GM04503 (cell line): ENCODE results near the gene EMID1.
A peak's percentile ranks its signal among the peaks of the same experiment; 100 is the strongest.

Source experiments
- DNase-seq: peaks from one replicate; pipeline ENCODE4 v3.0.0-alpha.2; 2012; ENCODE audit warnings: low read depth

The EMID1 gene

DNA sequence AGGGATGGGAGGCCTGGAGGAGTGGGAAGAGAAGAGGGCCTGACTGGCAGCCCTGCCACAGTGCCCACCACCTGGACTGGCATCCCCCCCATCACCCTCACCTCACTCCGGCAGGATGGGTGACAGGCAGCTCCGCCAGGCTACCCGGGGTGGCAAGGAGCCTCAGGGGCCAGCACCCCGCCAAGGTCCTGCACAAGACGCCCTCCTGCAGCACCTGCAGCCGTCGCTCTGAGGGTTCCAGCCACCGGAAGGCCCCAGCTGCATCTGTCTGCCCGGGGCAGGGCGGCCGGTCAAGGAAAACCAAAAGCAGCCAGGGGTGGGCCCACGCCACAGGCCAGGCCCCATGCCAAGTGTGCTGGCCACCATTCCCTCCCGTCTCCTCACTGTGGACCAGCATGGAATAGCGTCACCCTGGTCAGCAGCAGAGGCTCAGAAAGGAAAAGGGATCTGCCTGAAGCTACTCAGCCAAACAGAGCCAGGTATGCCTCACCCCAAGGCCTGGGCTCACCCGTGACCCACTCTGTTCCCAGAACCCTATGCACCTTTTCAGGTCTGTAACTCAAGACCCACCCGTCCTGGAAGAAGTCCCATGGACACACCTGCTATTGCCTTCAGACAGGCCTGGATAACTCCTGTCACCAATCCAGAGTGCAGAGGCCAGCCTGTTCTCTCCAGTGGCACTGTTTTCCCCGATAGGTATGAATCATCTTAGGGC lies 55.1 kb downstream of the EMID1 start:
- DNase-seq: no peak

DNA sequence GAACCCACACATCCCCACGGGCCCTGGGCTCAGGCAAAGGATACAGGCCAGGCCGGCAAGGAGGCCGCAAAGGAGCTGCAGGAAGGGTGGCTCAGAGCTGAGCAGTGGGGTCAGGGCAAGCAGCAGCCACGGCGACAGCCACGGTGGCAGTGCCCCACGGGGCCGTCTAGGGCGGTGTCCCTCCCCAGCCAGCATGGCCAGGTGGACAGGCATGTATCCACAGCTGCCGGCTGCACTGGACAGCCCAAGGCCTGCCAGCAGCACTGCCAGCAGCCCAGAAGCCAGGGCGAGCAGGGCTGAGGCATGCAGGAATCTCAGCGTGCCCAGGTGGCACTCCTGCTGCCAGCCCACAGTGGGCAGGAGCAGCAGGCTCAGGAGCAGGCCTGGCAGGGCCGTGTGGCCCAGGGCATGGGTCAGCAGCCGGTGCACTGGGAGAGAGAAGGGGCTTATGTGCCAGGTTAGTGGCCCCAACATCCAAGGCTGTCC lies 58.1 kb downstream of the EMID1 start:
- DNase-seq: no peak

DNA sequence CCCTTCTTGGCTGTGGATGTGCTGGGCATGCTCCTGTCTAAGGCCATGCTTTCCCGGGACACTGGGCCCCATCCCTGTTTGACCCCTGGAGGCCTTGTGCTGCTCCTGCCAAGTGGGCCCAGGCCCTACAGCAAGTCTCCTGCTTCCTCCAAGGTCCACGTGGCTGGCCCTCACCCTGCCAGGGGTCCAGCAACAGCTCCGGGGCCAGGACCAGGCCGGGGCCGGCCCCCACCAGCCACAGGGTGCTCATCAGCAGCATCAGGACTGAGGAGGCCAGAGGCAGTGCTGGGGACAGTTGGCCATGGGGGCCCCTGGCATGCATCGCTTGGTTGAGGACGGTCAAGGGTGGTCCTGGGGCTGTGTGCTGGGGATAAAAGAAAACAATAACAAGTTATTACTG lies 59.6 kb downstream of the EMID1 start:
- no peak for DNase-seq

DNA sequence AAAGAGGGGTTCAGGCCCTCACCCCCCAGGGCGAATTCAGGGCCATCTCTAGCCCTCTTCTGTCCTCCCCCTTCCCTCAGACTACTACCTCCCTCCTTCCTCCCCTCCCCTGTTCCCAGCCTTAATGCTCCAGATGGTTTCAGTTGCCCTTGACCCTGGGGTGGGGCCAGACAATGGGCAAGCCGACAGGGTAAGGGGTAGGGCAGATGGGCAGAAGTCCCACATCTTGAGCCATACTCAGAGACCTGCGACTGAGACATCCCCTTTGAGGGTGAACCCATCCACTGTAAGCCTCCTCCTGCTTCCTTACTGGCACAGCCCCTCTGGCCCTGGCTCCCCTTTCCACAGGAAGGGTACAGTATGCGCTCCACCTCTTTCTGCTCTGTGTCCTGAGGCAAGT lies 60.2 kb downstream of the EMID1 start:
- no peak for DNase-seq

DNA sequence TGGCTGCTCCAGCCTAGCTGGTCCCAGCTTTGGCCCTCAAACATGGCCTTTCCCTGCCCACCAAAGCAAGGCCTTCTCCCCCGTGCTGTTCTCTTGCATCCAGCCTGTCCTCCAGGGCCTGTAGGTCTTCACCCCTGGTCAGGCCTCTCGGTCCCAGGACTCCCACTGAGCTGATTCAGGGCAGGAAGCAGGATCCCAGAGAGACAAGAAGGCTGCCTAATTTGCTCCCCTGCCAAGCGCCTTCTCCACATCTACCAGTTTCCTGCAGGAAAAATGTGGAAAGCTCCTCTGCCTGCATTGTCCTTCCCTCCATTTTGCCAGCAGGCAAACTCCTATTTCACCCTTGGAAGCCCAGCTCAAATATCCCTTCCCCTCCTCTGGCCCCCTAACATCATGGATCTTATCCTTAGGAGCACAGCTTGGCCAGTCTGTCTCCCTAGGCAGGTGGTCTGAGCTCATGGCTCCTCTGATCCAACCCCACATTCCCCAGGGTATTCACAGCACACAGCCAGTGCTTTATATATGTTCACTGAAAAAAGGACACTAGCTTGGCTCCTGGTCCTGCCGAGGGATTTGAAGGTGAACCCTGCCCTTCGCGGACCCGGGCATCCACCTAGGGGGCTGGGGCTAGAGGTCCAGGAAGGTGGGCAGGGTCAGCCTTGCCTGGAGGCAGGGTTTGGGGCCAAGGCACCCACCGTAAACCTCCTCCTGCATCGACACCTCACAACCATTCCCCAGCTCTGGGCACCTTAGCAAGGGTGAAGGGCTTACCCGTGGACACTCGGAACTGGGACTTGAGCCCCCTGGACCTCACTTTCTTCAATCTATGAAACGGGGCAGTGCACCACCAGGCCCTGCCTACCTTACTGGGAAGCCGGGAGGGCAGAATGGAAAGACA lies 61.1 kb downstream of the EMID1 start:
- DNase-seq: no peak

DNA sequence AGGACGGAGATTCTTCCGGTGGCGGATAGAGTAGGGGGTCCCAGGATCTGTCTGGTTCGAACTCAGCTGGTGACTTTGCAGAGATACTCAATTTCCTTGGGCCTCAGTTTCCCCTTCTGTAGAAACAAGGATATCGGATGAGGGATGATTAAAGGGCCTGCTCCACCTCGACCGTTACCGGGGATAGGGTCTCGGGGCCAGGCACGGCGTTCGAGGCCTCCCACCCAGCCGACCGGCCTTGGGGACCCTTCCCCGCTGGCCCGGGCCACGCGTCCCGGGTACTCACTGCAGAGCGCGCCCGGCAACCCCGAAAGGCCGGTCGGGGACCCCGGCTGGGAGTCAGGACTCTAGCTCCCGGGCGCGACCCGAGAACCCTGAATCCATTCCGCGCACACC lies 61.8 kb downstream of the EMID1 start:
- DNase-seq: no peak

DNA sequence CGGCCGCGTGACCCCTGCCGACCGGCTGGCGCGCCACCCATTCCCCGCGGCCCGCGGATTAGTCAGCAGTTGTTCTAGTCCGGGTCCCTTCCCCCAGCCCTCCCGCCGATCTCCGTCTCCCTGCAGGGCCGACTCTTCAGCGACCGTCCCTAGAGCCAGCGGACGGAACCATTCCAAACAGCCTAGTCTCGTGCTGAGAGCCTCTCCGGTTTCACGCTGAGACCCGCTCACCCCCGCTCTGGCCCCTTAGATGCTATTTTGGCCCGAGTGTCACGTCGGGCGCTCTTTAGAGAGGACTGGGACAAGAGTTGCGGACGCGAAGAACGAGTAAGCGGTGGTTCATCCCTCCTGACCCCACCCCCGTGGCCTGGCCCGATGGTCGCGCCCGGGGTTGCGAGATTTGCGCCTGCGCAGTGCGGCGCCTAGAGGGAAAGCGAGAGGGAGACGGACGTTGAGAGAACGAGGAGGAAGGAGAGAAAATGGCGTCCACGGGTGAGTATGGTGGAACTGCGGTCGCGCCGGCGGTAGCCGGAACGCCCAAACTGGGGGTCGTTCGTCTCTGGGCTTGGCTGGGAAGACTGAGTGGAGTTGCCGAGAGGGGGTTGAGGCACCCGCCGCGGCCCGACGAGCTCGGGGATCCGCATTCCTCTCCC lies 62.3 kb downstream of the EMID1 start, which contains the start of the genes EWSR1 and RHBDD3:
EWSR1 (plus strand) TSS at position 411 of the 653 bp plus-strand sequence; CDS start at position 480, 69 bp downstream.
RHBDD3 (minus strand) TSS at position 124 of the 653 bp plus-strand sequence. CDS start 2,355 bp downstream, outside the sequence.
- peak; percentile 82 for DNase-seq

DNA sequence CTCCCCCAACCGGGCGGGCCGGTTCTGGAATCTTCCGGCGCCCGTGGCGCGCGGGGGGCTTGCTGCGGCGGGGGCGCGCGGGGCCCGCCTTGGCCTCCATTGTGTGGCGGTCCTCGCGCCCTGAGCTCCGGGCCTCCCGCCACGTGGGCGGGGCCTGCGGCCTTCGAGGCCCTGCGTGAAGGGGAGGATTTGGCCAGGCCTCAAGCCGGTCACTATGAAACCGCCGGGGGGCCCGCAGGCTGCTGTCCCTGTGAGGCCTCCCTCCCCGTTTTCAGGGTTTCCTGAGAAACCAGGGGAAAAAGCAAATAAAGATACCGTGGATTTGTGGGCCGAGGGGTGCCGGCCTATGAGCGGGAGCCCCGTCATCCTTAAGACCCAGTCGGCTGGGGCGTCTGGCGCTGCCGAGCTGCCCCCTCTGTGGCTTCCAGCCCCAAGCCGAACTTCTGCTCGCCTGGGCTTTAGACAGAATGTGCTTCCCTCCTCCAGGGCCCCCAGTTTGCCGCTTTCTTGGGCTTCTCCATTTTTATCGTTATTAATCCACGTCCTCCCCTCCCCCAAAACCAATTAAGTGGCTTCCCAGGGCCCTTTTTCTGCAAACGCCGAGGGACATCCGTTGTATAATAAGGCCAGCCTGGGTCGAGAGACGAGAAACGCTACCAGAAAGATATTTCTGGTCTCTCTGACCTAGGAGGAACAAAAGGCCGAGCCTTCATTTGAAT lies 63.0 kb downstream of the EMID1 start:
- DNase-seq: no peak

DNA sequence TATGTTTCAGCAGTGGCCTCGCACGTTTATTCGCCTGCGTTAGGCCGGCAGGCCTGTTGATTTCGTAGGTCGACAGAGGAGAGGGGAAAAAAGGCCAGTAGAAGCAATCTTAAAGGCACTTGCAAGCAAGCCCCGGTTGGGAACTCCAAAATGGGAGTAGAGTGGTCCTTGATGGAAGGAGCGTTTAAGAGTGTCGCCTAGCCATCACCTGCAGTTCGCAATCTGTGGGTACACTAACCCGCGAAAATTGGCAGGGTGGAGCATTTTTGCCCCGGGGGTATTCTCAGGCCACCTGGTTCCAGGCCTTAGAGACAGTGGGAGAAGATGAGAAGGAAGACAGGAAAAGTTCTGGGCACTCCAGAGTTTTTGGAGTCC lies 63.5 kb downstream of the EMID1 start:
- no peak for DNase-seq

DNA sequence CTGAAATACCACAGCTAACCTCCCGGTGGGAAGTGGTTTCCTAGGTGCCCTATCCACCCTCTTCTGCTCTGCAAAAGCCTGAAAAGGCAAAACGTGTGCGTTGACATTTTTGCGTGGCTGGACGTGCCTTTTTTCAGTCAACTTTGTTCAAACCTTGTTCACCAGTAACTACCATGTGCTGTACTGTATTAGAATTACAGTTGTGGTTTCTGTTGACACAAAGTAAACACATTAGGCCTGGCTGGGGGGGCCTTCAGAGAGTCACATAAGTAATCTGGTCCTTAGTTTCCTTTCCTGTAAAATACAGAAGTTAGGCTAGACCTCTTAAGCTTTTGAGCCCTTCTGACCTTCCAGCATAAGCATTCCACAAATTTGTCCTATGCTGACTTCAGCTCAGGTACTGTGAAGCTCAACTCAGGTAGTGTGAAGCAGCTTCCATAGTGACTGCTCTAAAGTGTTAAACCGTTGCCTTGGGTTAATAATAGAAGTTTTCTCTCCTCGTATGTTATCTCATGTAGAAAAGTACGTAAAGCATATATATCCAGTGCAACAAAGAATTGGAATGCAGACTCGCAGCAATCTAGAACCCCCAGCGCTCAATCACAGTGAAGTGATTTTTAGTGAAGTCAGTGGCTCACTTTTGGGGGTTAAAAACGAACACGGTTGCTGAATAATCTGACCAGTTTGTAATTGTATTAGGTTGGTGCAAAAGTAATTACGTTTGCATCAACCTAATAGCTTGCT lies 64.2 kb downstream of the EMID1 start:
- DNase-seq: no peak

DNA sequence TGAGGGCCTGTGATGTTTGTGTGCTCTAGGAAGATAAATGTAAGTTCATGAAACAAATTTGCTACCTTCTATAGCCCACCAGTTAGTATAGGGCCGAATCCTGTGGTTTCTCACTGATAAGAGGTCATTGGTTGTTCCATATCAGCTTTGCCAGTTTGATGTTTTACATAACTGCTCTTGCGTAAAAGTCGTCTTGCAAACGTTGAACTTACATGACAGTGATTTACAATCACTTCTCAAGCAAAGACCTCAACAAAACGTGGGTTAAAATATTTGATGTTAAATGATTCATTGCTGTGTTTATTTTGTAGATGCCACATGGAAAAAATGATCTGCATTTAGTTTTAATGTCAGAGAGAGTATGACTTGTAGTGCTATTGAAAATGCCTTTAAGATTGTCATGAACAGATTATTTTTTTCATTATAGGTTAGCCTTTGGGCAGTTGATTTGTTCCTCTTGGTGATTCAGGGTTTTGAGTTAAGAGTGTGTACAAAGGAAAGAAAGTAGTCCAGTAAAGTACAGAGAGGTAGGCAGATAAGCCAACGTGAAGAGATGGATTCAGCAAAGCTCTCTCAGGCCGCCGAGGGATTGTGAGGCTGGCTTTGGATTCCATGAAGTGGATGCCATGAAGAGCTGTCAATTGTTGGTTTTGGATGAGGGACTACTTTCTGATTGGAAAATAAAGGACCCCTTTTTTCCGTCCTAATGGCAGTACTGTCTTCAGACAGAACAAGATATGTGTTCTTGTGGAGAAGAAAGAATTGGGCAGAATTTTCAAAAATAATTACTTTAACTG lies 65.0 kb downstream of the EMID1 start:
- no peak for DNase-seq

DNA sequence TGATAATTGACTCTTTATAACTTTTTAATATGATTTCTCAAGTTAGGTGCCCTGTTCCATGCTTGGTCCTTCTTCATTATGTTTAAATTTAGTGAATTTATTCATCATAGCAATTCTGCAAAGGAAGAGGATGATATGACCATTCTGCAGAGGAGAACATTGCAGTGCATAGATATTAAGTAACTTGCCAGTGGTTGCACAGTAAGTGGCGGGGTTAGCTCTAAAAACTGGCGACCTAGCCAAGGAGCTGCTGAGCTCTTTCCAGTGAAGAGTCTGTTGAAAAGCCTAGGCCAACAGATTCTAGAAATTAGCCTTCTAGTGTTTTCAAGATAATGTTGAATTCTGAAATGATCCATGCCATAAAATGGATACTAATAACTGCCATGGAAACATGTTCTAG lies 66.9 kb downstream of the EMID1 start:
- DNase-seq: no peak

DNA sequence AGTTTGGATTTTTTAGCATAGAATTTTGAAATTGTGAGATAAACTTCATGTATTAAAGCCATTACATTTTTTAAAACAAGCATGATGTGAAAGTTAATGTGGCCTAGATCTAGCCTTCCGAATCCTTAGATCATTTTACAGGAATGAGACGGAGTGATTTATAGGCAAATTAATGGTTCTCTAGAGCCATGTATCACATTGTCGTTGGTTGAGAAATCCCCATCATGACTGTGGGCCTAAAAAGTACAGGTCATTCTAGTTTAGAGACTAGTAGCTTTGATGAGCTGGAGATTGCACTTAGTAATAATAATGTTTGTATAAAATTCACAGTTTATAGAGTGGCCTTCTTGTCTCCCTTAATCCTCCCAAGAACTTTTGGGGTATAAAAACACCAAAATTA lies 69.5 kb downstream of the EMID1 start:
- no peak for DNase-seq

DNA sequence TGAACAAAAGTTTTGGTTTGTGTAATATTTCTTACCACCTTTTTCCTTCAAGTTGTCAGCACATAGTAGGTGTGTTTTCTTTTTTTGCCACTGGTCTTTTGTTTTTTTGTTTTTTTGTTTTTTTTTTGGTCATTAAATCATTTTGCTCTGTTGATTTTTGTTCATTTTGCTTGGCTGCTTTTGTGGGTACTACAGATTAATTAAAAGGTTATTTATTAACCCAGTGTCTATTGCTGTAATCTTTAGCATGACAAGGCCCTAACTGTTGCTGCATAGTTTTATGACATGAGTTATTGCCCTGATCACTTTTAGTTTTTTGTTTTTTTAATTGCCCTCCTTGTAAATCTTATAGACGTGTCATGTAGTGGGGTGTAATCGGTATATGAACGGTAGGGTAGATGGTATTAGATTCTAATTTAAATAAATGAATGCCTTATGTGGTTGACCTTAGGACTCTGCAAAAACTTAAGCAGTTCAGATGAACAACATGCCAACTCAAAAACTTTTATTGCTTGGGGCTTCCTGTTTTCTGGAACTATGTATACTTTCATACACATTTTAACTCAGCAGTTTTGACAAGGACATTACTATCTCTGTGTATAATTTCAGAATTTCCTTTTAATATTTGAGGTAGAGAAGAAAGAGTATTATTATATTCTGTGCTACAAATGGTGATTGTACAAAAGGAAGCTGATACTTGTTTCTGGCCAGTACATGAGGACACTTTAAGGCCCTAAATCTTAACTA lies 70.3 kb downstream of the EMID1 start:
- DNase-seq: no peak

DNA sequence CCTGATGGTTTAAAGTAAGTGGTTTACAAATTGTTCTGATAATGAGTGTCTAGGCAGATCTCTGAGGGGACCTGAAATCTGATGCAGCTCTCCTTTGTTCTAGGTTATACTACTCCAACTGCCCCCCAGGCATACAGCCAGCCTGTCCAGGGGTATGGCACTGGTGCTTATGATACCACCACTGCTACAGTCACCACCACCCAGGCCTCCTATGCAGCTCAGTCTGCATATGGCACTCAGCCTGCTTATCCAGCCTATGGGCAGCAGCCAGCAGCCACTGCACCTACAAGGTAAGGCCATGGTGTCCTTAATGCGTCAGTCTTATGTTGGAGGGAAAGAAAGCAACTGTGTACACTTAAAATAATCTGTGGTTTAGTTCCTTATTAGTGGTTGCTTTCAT lies 72.2 kb downstream of the EMID1 start:
- no peak for DNase-seq

DNA sequence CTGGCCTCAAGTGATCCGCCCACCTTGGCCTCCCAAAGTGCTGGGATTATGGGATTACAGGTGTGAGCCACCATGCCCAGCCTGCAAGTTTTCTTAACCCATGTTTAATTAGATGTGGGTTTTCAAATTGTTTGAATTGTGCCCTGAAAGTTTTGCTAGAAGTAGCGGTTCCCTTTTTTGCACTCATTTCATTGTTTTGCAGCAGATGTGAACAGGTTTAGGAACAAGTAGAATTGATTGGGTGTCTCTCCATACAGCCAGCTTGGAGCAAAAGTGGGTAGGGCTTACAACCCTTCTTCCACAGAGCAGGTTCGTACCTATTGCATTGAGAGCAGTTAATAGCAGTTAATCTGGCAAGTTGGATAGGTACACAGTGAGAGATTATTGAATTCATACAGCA lies 78.5 kb downstream of the EMID1 start:
- DNase-seq: no peak

DNA sequence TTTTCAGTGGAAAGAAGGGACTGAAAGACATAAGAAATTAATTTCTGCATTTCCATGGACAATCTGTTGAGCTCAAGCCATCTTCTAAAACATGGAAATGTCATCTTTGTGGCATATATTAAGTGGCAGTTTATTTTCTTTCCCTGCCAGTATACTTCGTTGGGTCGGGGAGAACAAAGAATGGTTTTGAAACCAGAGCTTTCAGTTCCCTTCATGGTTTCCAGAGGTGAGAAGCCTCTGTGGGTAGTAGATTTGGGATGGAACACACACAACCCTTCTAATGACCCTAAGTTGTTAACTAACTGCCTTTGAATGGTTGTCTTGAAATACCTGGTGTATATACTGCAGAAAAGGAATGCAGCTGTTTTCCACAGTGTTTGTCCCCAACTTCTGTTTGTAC lies 83.1 kb downstream of the EMID1 start:
- DNase-seq: no peak

DNA sequence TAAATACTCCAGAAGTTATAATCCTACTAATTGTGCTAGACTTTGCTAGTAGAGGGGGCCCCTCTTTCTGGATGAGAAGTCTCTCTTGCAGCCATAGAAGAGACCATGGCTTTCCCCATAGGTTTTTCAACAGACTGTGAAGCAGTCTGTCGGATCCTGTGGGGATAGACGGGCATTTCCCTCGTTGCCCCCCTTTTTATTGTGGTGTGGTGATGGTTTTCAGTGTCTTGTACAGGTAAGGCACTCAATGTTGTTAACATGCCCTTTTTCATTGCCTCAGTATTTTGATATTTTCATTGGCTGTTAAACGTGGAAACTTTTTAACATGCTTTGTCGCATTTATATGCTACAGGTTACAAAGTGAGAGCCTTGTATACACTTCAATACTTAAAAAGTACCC lies 84.4 kb downstream of the EMID1 start:
- DNase-seq: no peak

DNA sequence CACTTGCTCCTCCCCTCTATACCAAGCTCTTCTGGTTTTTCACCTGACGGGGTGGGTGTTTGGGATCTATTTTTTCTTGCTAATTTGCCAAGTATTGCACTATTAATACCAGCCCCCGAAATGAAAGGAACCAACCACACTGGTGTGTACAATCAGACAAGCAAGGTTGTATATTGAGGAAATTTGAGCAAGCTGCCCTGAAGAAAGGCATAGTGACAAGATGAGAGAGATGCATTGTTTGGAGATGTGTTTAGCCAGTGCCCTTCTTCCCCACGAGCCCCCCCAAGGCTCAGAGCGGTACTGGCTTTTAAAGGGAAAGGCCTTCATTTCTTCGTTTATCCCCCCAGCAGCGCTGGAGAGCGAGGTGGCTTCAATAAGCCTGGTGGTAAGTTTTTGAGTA lies 85.5 kb downstream of the EMID1 start:
- DNase-seq: no peak

DNA sequence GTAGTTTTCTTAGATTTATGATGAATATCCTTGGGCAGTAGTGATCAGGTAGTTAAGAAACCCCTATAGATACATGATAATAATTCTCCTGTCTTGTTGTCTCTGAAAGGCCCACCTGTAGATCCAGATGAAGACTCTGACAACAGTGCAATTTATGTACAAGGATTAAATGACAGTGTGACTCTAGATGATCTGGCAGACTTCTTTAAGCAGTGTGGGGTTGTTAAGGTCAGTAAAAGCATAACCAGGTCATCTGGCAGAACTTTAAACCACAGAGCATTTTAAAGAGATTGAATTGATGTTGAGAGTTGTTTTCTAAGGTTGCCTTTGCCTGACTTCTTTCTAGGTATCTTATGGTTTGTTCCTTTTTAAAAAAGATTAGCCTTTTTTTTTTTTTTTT lies 86.7 kb downstream of the EMID1 start:
- no peak for DNase-seq
